SU-DHL-6 (cell line): ENCODE data around the gene ANGPTL2.

Source experiments
- CTCF ChIP-seq: fragments of 200-600 bp; sonication (generic); IDR thresholded peaks from one replicate; pipeline ENCODE4 v1.5.1; 2017; ENCODE audit warnings: antibody characterized with exemption, mild to moderate bottlenecking, low read length, moderate library complexity; ENCODE audit not compliant: insufficient read depth, poor library complexity, severe bottlenecking
- EZH2phosphoT487 ChIP-seq: fragments of 200-600 bp; sonication (generic), shearing (Covaris generic); conservative IDR thresholded peaks from 2 replicates; pipeline ENCODE4 v1.6.1; 2018; ENCODE audit warnings: mild to moderate bottlenecking, antibody characterized with exemption, low read length, moderate library complexity, mixed read lengths

GRCh38 chr9:127087836-127088235 is 34.6 kb downstream of the ANGPTL2 start:
- no peak for TF ChIP-seq CTCF
- TF ChIP-seq EZH2phosphoT487: no peak
